ENCODE results near the gene UBALD2.
A peak's percentile ranks its signal among the peaks of the same experiment; 100 is the strongest.
"Not testable (repeated sequence)": the region's sequence is repeated elsewhere in the genome, so short reads cannot be mapped to it uniquely, and the experiment has no call there.

The UBALD2 gene

DNA sequence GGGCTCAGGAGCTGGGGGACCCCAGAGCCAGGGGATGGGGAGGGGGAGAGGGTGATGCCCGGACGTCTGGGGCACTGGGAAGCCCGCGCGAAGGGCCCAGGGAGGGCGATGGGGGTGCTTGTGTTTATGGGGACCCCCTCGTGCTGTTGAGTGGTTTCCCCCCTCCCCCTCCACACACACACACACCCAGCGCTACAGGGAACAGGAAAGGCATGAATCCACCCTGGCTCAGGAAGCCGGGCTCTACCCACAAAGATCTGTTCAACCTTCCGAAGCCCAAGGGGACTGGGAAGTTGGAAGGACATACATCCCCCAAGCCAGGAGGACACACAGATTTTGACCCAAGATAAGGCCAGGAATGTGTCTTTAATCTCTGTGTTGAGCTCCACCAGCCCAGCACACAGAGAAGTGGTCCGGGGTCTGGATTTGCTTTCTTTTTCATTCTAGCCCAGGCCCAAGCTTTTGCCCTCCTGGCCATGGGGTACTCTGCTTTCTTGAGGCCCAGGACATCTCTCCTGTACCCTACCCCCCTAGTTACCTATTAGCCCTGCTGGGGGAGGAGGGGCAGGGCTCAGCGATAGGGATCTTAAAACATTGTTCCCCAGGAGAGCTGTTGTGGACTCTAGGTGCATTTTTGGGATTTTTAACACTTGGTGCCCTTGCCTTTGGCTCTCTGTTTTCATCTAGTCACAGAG lies 1.2 kb downstream of the UBALD2 start:
- no peak for DNase-seq (ENCODE audit: low read depth)

- no peak for DNase-seq (ENCODE audit: low read depth)
Measured at GRCh38 chr17:76267051-76267576, 2.0 kb downstream of the UBALD2 start.

DNA sequence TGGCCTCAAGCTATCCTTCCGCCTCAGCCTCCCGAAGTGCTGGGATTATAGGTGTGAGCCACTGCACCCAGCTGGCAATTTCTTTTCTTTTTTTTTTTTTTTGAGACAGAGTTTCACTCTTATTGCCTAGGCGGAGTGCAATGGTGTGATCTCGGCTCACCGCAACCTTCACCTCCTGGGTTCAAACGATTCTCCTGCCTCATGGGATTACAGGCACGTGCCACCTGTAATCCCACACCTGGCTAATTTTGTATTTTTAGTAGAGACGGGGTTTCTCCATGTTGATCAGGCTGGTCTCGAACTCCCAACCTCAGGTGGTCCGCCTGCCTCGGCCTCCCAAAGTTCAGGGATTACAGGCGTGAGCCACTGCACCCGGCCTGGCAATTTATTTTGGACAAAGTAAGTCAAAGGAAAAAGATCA lies 2.4 kb downstream of the UBALD2 start:
- DNase-seq (ENCODE audit: low read depth): not testable (repeated sequence)

DNA sequence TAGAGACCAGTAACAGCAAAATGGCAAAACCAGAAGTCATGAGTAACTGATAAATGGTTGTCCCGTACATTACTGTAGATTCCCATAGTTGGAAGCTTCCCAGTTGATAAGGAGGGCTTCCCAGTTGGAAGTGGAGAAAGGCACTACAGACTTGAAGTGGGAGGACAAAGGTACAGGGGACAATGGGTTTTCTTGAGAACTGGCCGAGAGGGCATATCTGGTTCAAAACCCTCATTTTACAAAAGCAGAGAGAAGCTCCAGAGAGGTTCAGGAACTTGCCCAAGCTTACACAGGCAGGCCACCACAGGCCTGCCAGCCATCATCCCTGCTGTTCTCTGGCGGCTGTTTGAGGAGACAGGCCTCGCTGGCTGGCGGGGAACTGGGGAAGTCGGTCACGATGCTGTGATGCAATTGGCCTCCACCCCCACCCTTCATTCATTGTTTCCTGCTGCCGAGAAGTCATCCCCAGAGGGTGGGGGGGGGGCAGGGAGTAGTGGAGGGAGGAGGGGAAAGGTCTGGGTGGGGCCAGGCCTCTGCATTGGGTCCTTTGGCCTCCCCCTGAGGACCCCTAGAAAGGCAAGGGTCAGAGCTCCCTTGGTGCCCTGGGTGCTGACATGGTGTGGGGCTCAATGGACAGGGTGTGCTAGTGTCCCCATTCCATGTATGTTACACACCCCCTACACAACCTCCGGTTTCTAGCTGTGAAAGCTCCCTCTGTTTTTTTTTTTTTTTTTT lies 3.0 kb downstream of the UBALD2 start:
- no peak for DNase-seq (ENCODE audit: low read depth)

- DNase-seq (ENCODE audit: low read depth): no peak
Measured at GRCh38 chr17:76268991-76269981, 4.1 kb downstream of the UBALD2 start.

- DNase-seq (ENCODE audit: low read depth): no peak
Measured at GRCh38 chr17:76270127-76270592, 5.0 kb downstream of the UBALD2 start.

GRCh38 chr17:76270770-76271668 lies 5.9 kb downstream of the UBALD2 start:
- no peak for DNase-seq (ENCODE audit: low read depth)

- DNase-seq (ENCODE audit: low read depth): peak; percentile 64
Measured at GRCh38 chr17:76271669-76272540, 6.8 kb downstream of the UBALD2 start.

- no peak for DNase-seq (ENCODE audit: low read depth)
Measured at GRCh38 chr17:76272541-76273444, 7.6 kb downstream of the UBALD2 start.

GRCh38 chr17:76273445-76274111 lies 8.4 kb downstream of the UBALD2 start:
- no peak for DNase-seq (ENCODE audit: low read depth)

DNA sequence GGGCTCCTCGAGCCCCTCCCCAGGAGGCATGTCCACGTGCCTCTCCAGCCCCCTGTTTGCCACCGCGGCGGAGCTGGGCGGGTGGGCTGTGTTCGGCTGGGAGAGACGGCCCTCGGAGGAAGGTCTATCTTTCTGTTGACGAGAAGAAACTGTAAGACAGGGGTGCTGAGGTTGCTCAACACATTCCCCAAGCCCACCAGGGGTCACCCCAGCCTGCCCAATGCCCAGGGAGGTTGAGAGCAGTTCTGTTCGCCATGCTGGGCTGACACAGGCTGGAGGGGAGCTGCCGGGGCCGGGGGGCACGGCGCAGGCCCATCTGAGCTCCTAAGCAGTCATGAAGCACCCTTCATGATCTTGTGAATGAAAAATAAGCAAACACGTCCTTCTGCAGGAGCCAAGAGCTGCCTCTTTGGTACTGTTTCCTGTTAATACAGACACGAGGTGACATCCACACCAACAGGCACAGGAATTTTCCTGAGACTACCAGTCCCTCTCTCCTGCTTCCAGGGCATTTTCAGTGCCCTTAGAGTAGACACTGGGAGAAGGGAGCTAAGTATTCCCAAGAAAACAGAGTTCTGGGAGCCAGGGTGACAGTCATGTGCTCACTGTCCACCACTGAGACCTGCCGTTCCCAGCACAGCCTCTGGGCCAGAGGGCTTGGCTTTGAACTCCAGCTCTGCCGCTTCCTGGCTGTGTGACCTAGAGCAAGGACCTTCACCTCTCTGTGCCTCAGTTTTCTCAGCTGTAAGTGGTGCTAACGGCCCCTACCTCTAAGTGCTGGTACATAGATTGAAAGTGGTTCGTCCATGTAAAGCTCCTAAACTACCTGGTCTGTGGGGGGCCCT lies 9.2 kb downstream of the UBALD2 start:
- no peak for DNase-seq (ENCODE audit: low read depth)

DNA sequence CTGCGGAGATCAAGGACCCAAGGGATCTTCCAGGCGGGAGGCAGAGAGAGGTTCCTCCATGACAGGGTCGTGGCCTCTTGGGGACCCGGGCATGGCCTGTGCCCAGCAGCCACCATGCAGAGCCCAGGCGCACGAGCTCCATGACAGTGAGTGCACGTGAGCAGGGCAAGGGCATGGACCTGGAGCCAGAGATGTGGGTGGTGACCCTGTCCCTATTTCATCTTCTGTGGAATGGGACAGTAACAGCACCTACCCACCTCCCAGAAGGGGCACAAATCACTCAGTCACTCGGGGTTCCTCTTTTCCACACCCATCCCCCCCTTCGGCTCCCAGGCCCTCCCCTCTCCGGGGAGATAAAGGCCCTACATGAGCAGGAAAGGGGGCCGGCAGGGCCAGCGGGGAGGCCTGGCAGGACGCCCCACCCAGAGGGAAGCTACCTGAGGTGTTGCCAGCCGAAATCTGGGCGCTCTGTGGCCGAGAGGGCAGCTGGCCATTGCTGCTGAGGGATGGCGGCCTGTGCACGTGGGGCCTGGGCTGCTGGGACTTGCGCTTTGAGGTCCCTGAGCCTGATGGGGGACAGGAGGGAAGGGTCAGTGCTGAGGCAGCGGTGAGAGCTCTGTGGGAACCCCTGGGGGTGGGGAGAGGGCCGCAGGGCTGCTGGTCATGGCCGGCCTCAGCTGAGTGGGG lies 10.4 kb downstream of the UBALD2 start:
- DNase-seq (ENCODE audit: low read depth): no peak

- DNase-seq (ENCODE audit: low read depth): no peak
Measured at GRCh38 chr17:76276069-76276431, 10.9 kb downstream of the UBALD2 start.

- DNase-seq (ENCODE audit: low read depth): no peak
Measured at GRCh38 chr17:76276461-76277299, 11.5 kb downstream of the UBALD2 start.

DNA sequence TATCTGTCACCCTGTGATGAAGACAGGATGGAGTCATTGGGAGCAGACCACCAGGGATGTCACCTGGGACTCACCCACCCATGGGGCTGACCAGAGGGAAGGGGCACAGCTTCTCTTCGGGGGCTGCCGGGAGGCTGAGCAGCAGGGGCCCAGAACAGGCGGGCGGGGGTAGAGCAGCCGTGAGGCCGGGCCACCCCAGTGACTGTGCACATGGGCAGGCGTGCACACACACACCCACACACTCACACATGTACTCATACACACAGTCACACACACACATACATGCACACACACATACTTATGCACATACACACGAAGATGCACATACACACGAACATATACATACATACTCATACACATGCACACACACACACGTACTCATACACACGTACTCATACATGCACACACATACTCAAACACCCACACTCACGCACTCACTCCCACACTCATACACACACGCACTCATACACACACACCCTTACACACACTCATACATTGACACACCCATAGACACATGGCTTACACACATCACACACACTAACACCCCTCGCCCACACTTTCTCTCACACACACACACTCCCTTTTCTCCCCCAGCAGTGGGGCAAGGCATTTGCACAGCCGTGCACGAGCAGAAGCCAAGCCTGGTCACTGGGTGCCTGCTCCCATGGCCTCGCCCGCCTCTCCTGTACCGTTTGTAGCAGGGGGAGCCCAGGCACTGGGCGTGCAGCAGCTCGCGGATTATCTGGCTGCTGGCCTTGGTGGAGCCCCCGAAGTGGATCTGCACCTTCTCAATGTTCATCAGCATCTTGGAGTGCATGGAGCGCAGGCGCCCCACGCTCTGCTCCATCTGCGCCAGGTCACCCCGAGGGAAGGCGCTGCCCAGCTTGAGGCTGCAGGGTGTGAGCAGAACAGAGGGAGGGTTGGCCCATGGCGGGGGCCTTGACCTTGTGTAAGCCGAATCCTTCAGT lies 12.4 kb downstream of the UBALD2 start:
- DNase-seq (ENCODE audit: low read depth): no peak

Measured in stimulated activated CD8-positive, alpha-beta memory T cell treated with anti-CD3 and anti-CD28 coated beads, Interleukin-7, amount 100 ng/mL, for 24 hours (primary cell).